Ishikawa (cell line): Measurements from ENCODE around the gene ZSWIM9.

Source experiments
- CEBPB ChIP-seq: IDR thresholded peaks from 2 replicates; pipeline ENCODE4 v1.6.1; 2012
- CREB1 ChIP-seq: IDR thresholded peaks from 2 replicates; pipeline ENCODE4 v1.6.1; 2012; ENCODE audit warnings: low read depth
- EGR1 ChIP-seq: IDR thresholded peaks from 2 replicates; pipeline ENCODE4 v1.6.1; 2012
- EP300 ChIP-seq: IDR thresholded peaks from 2 replicates; pipeline ENCODE4 v1.6.1; 2012; ENCODE audit warnings: borderline replicate concordance
- FOXM1 ChIP-seq: IDR thresholded peaks from 2 replicates; pipeline ENCODE4 v1.6.1; 2012; ENCODE audit warnings: low read depth, borderline replicate concordance
- NFIC ChIP-seq: IDR thresholded peaks from 2 replicates; pipeline ENCODE4 v1.6.1; 2012
- RAD21 ChIP-seq: IDR thresholded peaks from 2 replicates; pipeline ENCODE4 v1.6.1; 2012; ENCODE audit warnings: low read depth
- TAF1 ChIP-seq: IDR thresholded peaks from 2 replicates; pipeline ENCODE4 v1.6.1; 2012; ENCODE audit warnings: low read depth, mild to moderate bottlenecking
- TCF12 ChIP-seq: IDR thresholded peaks from 2 replicates; pipeline ENCODE4 v1.6.1; 2012; ENCODE audit warnings: low read depth
- TEAD4 ChIP-seq: IDR thresholded peaks from 2 replicates; pipeline ENCODE4 v1.6.1; 2012
- YY1 ChIP-seq: IDR thresholded peaks from 2 replicates; pipeline ENCODE4 v1.6.1; 2012; ENCODE audit warnings: low read depth
- ZBTB7A ChIP-seq: IDR thresholded peaks from 2 replicates; pipeline ENCODE4 v1.6.1; 2012; ENCODE audit warnings: low read depth
- TF ChIP-seq, protein P1 (sequence below): IDR thresholded peaks from 2 replicates; pipeline ENCODE4 v1.6.1; 2012; ENCODE audit warnings: low read depth, mild to moderate bottlenecking
- TF ChIP-seq, protein P2 (sequence below): IDR thresholded peaks from 2 replicates; pipeline ENCODE4 v1.6.1; 2012
- TF ChIP-seq, protein P3 (sequence below): IDR thresholded peaks from 2 replicates; pipeline ENCODE4 v1.6.1; 2012

Gene ZSWIM9

DNA sequence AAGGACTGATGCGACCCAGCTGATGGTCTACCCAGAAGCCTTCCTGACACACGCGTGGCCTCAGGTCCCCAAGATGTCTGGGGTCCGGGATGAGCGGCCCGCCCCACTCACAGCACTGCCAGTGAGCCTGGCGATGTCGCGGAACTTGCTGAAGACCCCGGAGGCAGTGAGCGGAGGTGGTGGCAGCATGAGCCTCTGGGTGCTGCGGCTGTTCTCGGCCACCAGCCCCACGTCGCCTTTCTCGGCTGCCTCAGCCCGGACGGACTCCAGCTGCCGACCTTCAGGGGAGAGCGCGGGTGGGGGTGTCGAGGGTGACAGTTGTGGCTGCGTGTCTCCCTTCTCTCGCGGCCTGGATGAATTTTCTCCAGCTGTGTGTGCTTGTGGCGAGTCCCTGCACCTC is 33.1 kb upstream of the ZSWIM9 start:
- TF ChIP-seq CEBPB (no peak), CREB1 (no peak)

DNA sequence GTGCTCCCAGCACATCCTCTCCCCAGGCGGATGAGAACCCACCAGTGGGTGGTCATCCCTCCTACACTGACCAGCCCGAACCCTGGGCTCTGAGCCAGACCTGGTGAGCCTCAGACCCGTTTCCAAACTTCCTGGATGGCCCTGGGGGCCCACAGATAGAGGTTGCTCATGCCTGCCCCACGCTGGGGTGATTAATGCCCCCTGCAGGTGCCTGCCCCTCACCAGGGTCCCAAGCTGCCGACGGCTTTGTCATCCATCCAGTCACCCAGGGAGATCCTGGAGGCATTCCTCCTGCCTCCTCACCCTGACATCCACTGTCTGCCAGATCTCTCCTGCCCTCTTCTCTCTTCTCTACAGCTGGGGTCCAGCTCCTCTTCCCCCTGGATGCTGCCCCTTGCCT is 31.4 kb upstream of the ZSWIM9 start:
- no peak for TF ChIP-seq TCF12
- TF ChIP-seq, protein P1, sequence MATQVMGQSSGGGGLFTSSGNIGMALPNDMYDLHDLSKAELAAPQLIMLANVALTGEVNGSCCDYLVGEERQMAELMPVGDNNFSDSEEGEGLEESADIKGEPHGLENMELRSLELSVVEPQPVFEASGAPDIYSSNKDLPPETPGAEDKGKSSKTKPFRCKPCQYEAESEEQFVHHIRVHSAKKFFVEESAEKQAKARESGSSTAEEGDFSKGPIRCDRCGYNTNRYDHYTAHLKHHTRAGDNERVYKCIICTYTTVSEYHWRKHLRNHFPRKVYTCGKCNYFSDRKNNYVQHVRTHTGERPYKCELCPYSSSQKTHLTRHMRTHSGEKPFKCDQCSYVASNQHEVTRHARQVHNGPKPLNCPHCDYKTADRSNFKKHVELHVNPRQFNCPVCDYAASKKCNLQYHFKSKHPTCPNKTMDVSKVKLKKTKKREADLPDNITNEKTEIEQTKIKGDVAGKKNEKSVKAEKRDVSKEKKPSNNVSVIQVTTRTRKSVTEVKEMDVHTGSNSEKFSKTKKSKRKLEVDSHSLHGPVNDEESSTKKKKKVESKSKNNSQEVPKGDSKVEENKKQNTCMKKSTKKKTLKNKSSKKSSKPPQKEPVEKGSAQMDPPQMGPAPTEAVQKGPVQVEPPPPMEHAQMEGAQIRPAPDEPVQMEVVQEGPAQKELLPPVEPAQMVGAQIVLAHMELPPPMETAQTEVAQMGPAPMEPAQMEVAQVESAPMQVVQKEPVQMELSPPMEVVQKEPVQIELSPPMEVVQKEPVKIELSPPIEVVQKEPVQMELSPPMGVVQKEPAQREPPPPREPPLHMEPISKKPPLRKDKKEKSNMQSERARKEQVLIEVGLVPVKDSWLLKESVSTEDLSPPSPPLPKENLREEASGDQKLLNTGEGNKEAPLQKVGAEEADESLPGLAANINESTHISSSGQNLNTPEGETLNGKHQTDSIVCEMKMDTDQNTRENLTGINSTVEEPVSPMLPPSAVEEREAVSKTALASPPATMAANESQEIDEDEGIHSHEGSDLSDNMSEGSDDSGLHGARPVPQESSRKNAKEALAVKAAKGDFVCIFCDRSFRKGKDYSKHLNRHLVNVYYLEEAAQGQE: no peak
- TF ChIP-seq RAD21: no peak
- TF ChIP-seq EP300: no peak
- TF ChIP-seq EGR1: no peak
- no peak for TF ChIP-seq ZBTB7A
- TF ChIP-seq CEBPB: no peak
- no peak for TF ChIP-seq NFIC
- no peak for TF ChIP-seq TEAD4
- TF ChIP-seq, protein P2, sequence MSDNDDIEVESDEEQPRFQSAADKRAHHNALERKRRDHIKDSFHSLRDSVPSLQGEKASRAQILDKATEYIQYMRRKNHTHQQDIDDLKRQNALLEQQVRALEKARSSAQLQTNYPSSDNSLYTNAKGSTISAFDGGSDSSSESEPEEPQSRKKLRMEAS: no peak
- TF ChIP-seq FOXM1: no peak
- no peak for TF ChIP-seq YY1
- TF ChIP-seq, protein P3, sequence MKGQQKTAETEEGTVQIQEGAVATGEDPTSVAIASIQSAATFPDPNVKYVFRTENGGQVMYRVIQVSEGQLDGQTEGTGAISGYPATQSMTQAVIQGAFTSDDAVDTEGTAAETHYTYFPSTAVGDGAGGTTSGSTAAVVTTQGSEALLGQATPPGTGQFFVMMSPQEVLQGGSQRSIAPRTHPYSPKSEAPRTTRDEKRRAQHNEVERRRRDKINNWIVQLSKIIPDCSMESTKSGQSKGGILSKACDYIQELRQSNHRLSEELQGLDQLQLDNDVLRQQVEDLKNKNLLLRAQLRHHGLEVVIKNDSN: no peak
- no peak for TF ChIP-seq TAF1

DNA sequence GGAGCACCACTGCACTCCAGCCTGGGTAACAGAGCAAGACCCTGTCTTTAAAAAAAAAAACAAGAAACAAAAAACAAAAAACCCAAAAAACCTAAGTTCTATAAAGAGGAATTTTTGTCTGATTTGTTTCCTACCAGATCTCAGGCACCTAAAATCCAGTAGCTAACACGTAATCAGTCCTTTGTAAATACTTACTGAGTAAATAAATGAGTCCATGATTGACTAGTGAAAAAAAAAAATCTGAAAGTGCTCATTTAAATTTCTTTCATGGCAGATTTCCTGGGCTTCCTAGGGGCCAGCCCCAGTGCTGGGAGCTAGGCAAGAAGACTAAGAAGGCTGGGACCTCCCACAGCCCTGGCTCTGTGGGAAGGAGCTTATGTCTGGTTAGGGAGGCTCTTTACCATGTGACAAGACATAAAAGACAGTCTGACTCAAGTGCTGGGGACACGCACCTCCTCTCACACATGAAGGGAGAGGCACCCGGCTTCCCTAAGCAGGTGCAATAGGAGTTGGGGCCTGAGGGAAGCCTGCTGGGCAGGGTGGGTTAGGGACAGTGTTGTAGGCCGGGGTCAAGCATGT is 22.8 kb upstream of the ZSWIM9 start:
- no peak for TF ChIP-seq TAF1
- TF ChIP-seq YY1: no peak
- no peak for TF ChIP-seq CREB1
- TF ChIP-seq RAD21: no peak
- TF ChIP-seq FOXM1: no peak
- no peak for TF ChIP-seq EGR1
- no peak for TF ChIP-seq ZBTB7A
- TF ChIP-seq, protein P1: no peak
- TF ChIP-seq TEAD4: no peak
- no peak for TF ChIP-seq NFIC
- TF ChIP-seq TCF12: no peak
- no peak for TF ChIP-seq CEBPB
- TF ChIP-seq EP300: no peak

DNA sequence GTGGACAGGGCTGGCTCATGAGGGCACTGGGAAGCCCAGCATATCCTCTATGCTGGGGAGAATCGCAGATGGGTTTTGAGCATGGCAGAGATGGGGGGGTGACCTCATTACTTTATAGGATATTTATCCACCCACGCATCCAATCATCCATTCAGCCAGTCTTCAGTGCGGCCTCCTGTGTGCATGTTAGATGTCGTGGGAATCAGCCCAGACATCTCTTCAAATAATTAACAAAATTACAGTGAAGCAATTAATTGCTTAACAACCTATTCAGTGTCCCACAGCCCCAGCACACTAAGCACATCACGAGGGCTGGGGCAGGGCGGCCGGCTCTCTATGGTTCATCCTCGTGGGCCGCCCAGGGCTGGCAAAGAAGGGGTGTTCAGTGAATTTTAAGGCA is 21.9 kb upstream of the ZSWIM9 start:
- no peak for TF ChIP-seq YY1
- no peak for TF ChIP-seq TAF1
- TF ChIP-seq, protein P2: no peak
- no peak for TF ChIP-seq TEAD4
- TF ChIP-seq FOXM1: no peak
- no peak for TF ChIP-seq CEBPB
- no peak for TF ChIP-seq ZBTB7A
- TF ChIP-seq EP300: no peak
- no peak for TF ChIP-seq NFIC
- TF ChIP-seq RAD21: no peak
- TF ChIP-seq TCF12: no peak
- TF ChIP-seq CREB1: no peak
- TF ChIP-seq, protein P1: no peak
- TF ChIP-seq EGR1: no peak
- TF ChIP-seq, protein P3: no peak

DNA sequence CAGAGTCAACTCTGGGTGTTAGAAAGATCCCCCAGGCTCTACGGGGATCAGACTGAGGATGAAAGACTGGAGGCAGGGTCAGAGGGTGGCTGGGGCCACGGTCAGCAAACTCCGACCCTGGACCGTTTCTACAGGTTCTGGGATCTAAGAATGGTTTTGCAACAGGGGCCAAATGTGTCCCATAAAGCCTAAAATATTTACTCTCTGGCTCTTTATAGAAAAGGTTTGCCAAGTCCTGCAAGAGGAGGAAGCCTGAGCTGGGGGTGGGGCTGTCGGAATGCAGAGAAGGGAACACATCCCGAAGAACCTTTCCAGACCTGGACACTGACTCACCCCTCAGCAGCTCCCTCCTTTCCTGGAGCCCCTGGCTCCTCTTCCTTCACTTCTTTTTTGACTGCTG is 21.1 kb upstream of the ZSWIM9 start:
- TF ChIP-seq CEBPB (no peak), YY1 (no peak), ZBTB7A (no peak), TEAD4 (no peak), EGR1 (no peak), EP300 (no peak), NFIC (no peak), TCF12 (no peak), FOXM1 (no peak), RAD21 (no peak), TAF1 (no peak), CREB1 (no peak)
- TF ChIP-seq, protein P3: no peak
- TF ChIP-seq, protein P1: no peak
- TF ChIP-seq, protein P2: no peak
